B cell (primary cell): ENCODE measurements around the gene NAXD. TPM values are rescaled to one million over a fixed set of nuclear protein-coding genes. Genes with fewer than 3 reads are reported as not detected.

Source experiments
- ATAC-seq: fragments of 200-7000 bp; cut with Tn5 transposase; one replicate; pipeline ENCODE4 v1.10.0; 2021; ENCODE audit warnings: low read depth, mild to moderate bottlenecking, moderate number of reproducible peaks, moderate library complexity
- CTCF ChIA-PET: fragments of 350-600 bp; sonication (Branson Sonifier 250); formaldehyde crosslinking; loops from one replicate; lab custom pipeline; 2021; ENCODE audit warnings: antibody characterized with exemption, inconsistent platforms; lab: Charles Lee
- POLR2A ChIA-PET: fragments of 350-600 bp; sonication (Branson Sonifier 250); formaldehyde crosslinking; loops from one replicate; lab custom pipeline; 2021; ENCODE audit warnings: antibody characterized with exemption; lab: Charles Lee
- DNase-seq: peaks from one replicate; pipeline ENCODE4 v3.0.0; 2013
- H2AFZ ChIP-seq: 2 replicates; pipeline ENCODE4 v1.6.1; 2012; ENCODE audit warnings: mild to moderate bottlenecking, low read depth, low read length; ENCODE audit not compliant: insufficient read depth, poor library complexity, severe bottlenecking
- H3K27ac ChIP-seq, 2 donors: 1 replicate in 1 of 2; 2 replicates in 1 of 2; pipeline ENCODE4 v1.5.1; 2012 to 2013; ENCODE audit warnings: low read length in 2 of 2, mild to moderate bottlenecking in 2 of 2, moderate library complexity in 1 of 2
- H3K27me3 ChIP-seq, 4 experiments: fragments of 200-600 bp in 1 of 4; sonication (generic) in 1 of 4; replicated peaks in 1 of 4; 1 replicate in 2 of 4; 2 replicates in 2 of 4; pipeline versions ENCODE4 v1.6.1 to v1.7.0; 2013 to 2016; ENCODE audit warnings: low read length in 3 of 4, mild to moderate bottlenecking in 2 of 4, mixed read lengths in 1 of 4, moderate library complexity in 1 of 4; ENCODE audit not compliant: insufficient read depth in 4 of 4, control insufficient read depth in 3 of 4; ENCODE audit errors: control extremely low read depth in 1 of 4
- H3K36me3 ChIP-seq, 2 experiments: replicated peaks in 1 of 2; 1 replicate in 1 of 2; 2 replicates in 1 of 2; pipeline versions ENCODE4 v1.6.1 to v1.7.1; 2013; ENCODE audit warnings: low read length in 1 of 2; ENCODE audit not compliant: insufficient read depth in 2 of 2, control insufficient read depth in 1 of 2; ENCODE audit errors: control extremely low read depth in 1 of 2, extremely low read depth in 1 of 2
- H3K4me1 ChIP-seq, 2 donors: fragments of 200-600 bp in 1 of 2; sonication (generic) in 1 of 2; 1 replicate in 1 of 2; 2 replicates in 1 of 2; pipeline versions ENCODE4 v1.5.1 to v1.6.1; 2013 to 2017; ENCODE audit warnings: low read length in 2 of 2; ENCODE audit not compliant: control insufficient read depth in 2 of 2, insufficient read depth in 2 of 2
- H3K4me2 ChIP-seq: replicated peaks from 2 replicates; pipeline ENCODE3; 2012; ENCODE audit warnings: mild to moderate bottlenecking, low read depth, low read length; ENCODE audit not compliant: poor library complexity, severe bottlenecking
- H3K4me3 ChIP-seq, 5 experiments: fragments of 200-600 bp in 1 of 5; sonication (generic) in 1 of 5; 1 replicate in 3 of 5; 2 replicates in 2 of 5; pipeline versions ENCODE4 v1.5.1 to v1.7.0; 2011 to 2016; ENCODE audit warnings: low read length in 4 of 5, mild to moderate bottlenecking in 4 of 5, low read depth in 2 of 5, control low read depth in 1 of 5, moderate library complexity in 1 of 5; ENCODE audit not compliant: insufficient read depth in 1 of 5; ENCODE audit errors: control extremely low read depth in 1 of 5, extremely low read depth in 1 of 5
- H3K79me2 ChIP-seq: fragments of 200-600 bp; sonication (generic); one replicate; pipeline ENCODE4 v1.6.0; 2016; ENCODE audit warnings: low read length; ENCODE audit not compliant: control insufficient read depth, insufficient read depth
- H3K9ac ChIP-seq: fragments of 200-600 bp; sonication (generic); 2 replicates; pipeline ENCODE4 v1.6.1; 2017; ENCODE audit warnings: mild to moderate bottlenecking, low read length, moderate library complexity
- H3K9me3 ChIP-seq, 3 donors: one replicate each; pipeline versions ENCODE4 v1.6.1 to v1.7.1; 2013; ENCODE audit warnings: low read length in 2 of 3; ENCODE audit not compliant: control insufficient read depth in 2 of 3, insufficient read depth in 1 of 3; ENCODE audit errors: control extremely low read depth in 1 of 3
- H4K20me1 ChIP-seq: 2 replicates; pipeline ENCODE4 v1.6.0; 2012; ENCODE audit warnings: mild to moderate bottlenecking, low read length; ENCODE audit not compliant: insufficient read depth, control insufficient read depth, poor library complexity, severe bottlenecking
- H3K27ac Mint-ChIP-seq: one replicate; pipeline ENCODE4 v1.8.0; 2021; ENCODE audit warnings: mixed read lengths
- H3K27me3 Mint-ChIP-seq: one replicate; pipeline ENCODE4 v1.8.0; 2021; ENCODE audit warnings: mixed read lengths
- H3K4me1 Mint-ChIP-seq: one replicate; pipeline ENCODE4 v1.8.0; 2021; ENCODE audit warnings: mixed read lengths
- H3K4me3 Mint-ChIP-seq: one replicate; pipeline ENCODE4 v1.8.0; 2021; ENCODE audit warnings: mixed read lengths
- H3K9me3 Mint-ChIP-seq: one replicate; pipeline ENCODE4 v1.8.0; 2022; ENCODE audit warnings: mixed read lengths; ENCODE audit not compliant: insufficient read depth
- EZH2 ChIP-seq: IDR thresholded peaks from 2 replicates; pipeline ENCODE4 v1.6.1; 2012; ENCODE audit warnings: borderline replicate concordance, low read depth, mild to moderate bottlenecking, moderate library complexity, low read length; ENCODE audit not compliant: insufficient read depth, poor library complexity, severe bottlenecking
- WGBS: methylation state at CpG from one replicate; pipeline ENCODE4 v1.1.5; 2013; ENCODE audit warnings: missing lambda C conversion rate; ENCODE audit not compliant: insufficient coverage; 5-methylcytosine and 5-hydroxymethylcytosine counted together
- intact Hi-C: fragments of 100-400 bp; cut with micrococcal nuclease; formaldehyde crosslinking; loops from one replicate; pipeline ENCODE4 v1.10.0; 2022
- polyA plus RNA-seq: library from polyadenylated mRNA; depleted of rRNA; stranded (reverse); fragments of >200 nt; gene quantifications from 2 replicates; pipeline ENCODE4 v1.2.3, GENCODE V29; 2012
- total RNA-seq, 2 donors: library from RNA; stranded (reverse); fragments of 120-200 nt in 1 of 2; gene quantifications; 1 replicate in 1 of 2; 2 replicates in 1 of 2; pipeline versions ENCODE4 v1.2.3 to v1.2.4, GENCODE V29; 2013 to 2022
- TF ChIP-seq, protein P1 (sequence below): fragments of 200-600 bp; IDR thresholded peaks from one replicate; pipeline ENCODE4 v1.8.0; 2022; ENCODE audit warnings: antibody characterized with exemption, mild to moderate bottlenecking

NAXD gene
- total and polyA plus RNA-seq, 2 donors (not counting 1 experiment from before 2014, with no cell fraction given): 28.4 to 33.3 TPM

GRCh38 chr13:110576736-110577476, 38.4 kb upstream of the NAXD start:
- Histone ChIP-seq H3K36me3 (no peaks in the 10 kb centered on the region), H3K9me3 (no peaks in the 10 kb centered on the region), H4K20me1 (no peaks in the 10 kb centered on the region), H3K79me2 (no peaks in the 10 kb centered on the region), H3K4me3 (no peak overlapping the region), H3K27me3 (peaks cover 0 to 6% (median 0%) of the 10 kb centered on the region in 4 experiments), H3K4me1 (peaks cover 12 to 13% of the 10 kb centered on the region in 2 donors), H3K27ac (no peak overlapping the region), H2AFZ (no peak overlapping the region), H3K9ac (no peak overlapping the region), H3K4me2 (no peak overlapping the region)
- Mint-ChIP-seq H3K4me3 (no peak overlapping the region), H3K4me1 (peaks cover 14% of the 10 kb centered on the region), H3K9me3 (no peaks in the 10 kb centered on the region), H3K27me3 (peaks cover 27% of the 10 kb centered on the region), H3K27ac (no peak overlapping the region)
- no peak for DNase-seq
- intact Hi-C loops: no loop called here
- TF ChIP-seq, protein P1, sequence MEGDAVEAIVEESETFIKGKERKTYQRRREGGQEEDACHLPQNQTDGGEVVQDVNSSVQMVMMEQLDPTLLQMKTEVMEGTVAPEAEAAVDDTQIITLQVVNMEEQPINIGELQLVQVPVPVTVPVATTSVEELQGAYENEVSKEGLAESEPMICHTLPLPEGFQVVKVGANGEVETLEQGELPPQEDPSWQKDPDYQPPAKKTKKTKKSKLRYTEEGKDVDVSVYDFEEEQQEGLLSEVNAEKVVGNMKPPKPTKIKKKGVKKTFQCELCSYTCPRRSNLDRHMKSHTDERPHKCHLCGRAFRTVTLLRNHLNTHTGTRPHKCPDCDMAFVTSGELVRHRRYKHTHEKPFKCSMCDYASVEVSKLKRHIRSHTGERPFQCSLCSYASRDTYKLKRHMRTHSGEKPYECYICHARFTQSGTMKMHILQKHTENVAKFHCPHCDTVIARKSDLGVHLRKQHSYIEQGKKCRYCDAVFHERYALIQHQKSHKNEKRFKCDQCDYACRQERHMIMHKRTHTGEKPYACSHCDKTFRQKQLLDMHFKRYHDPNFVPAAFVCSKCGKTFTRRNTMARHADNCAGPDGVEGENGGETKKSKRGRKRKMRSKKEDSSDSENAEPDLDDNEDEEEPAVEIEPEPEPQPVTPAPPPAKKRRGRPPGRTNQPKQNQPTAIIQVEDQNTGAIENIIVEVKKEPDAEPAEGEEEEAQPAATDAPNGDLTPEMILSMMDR: no peak
- TF ChIP-seq EZH2: no peak
- WGBS: 96% methylated on average over 10 of the region's 11 CpGs
- no peak for ATAC-seq
- ChIA-PET CTCF (interaction anchor here (1.1 to 2.1 kb wide), 2 partner anchors 16 to 121 kb away, joined by 6 to 9 read pairs; no protein-coding TSS in a partner anchor), POLR2A (no interaction called here)

DNA sequence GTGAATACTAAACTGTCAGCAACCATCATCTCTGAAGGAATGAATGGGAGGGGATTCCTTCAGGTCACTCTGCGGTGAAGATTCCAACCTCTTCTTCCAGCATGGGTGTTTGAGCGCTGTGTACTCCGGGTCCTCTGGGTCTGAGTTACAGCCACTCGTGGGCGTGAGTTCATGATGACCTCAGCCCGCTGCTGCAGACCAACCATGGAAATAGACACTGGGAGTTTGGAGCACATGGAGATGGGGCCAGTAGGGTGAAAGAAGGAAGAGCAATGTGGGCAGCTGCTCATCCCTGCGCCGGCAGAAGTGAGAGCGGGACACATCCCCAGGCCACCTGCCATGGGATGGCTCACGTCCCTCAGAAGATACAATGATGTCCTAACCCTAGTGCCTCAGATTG, 37.0 kb upstream of the NAXD start:
- ChIA-PET CTCF (interaction anchor here (1.0 kb wide), 1 partner anchor 37 kb away, joined by 3 read pairs; no protein-coding TSS in a partner anchor), POLR2A (no interaction called here)
- no peaks in the 10 kb centered on the region for H3K9me3 ChIP-seq
- no peak for TF ChIP-seq EZH2
- TF ChIP-seq, protein P1: no peak
- ATAC-seq (no peak), DNase-seq (no peak)
- H3K9ac ChIP-seq: no peak overlapping the region
- no peak overlapping the region for H3K27ac Mint-ChIP-seq
- H3K9me3 Mint-ChIP-seq: no peaks in the 10 kb centered on the region
- no peaks in the 10 kb centered on the region for H4K20me1 ChIP-seq
- H3K27ac ChIP-seq: no peak overlapping the region
- no peak overlapping the region for H3K4me3 Mint-ChIP-seq
- H3K36me3 ChIP-seq: no peaks in the 10 kb centered on the region
- H3K4me3 ChIP-seq: no peak overlapping the region
- peaks cover 30% of the 10 kb centered on the region for H3K27me3 Mint-ChIP-seq
- 88% methylated on average over 9 of the region's 10 CpGs for WGBS
- peaks cover 12 to 13% of the 10 kb centered on the region in 2 donors for H3K4me1 ChIP-seq
- H3K79me2 ChIP-seq: no peaks in the 10 kb centered on the region
- peaks cover 0 to 6% (median 0%) of the 10 kb centered on the region in 4 experiments for H3K27me3 ChIP-seq
- H3K4me2 ChIP-seq: no peak overlapping the region
- no peak overlapping the region for H2AFZ ChIP-seq
- peaks cover 14% of the 10 kb centered on the region for H3K4me1 Mint-ChIP-seq
- intact Hi-C loops: no loop called here
